HG03565 (cell line): ENCODE measurements around the gene CCDC150.

Source experiments
- ATAC-seq: cut with Tn5 transposase; IDR thresholded peaks from one replicate; pipeline ENCODE4 v1.9.1; 2021; ENCODE audit warnings: mild to moderate bottlenecking, moderate library complexity; ENCODE audit not compliant: unreplicated experiment

The CCDC150 gene

DNA sequence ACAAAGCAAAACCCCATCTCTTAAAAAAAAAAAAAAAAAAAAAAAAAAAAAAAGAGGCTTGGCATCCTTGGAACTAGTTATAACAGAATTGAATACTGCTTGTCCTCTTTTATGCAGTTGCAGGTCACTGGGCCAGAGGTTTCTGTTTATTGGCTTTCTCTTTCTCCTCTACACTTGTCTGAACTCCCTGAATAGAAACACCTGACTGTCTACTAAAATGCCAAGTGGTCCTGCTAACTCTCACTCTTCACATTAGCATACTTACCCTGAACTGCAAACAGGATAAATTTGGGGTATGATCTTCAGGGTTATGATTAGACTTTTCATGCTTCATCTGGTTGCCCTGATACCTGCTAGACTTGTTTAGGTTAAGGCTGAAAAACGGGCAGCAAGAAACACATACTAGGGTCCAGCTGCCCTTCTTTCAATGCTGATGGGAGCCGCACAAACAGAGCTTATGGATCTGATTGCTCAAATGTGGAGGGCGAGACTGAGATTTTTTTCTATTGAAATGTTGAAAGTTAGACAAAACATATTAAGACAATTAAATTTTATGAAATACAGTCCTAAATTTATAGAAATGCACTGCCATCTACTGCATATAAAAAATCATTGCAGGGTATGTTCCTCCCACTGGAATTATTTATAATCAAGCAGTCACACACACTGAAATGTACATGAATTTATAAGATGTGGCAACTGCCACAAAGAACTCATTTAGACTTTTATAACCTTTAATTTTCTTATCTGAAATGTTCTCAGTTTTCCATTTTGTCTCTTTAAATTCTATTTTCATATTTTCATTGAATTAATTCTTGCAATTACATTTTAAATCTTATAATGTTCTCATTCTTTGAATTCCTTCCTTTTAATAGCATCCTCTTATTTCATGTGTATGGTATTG, 119.2 kb downstream of the CCDC150 start:
- ATAC-seq: no peak

DNA sequence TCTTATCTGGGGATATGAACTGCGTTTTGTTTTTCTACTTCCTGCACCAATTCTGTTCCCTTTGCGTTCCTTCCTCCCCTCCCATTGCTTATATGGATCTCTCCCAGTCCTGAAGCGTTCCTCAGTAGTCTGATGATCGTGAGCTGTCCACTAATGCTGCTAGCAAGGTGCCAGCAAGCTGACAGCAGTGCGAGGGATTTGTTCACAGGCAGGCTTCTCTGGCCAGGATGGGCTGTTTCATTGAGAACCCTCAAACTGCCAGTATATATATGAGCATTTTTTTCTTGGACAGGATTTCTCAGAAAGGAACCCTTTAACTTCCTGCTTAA, 119.8 kb downstream of the CCDC150 start:
- ATAC-seq: no peak

DNA sequence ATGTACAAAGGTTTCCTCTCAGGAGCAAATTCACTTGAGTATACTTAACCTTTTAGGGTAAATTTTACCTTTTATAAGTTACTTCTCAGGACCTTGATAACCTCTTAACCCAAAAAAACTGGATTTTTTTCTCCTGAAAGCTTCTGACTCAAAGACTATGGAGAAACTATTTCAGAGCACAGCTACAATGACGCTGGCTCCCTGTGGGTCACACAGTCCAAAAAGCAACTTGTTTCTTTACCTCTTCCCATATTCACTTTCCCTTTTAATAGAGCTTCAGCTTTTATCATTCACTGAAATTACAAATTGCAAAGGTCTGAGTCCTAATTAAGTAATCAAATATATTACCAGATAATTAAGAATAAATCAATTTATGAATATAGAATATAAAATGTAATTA, 127.6 kb downstream of the CCDC150 start:
- ATAC-seq: no peak
